Activated T-helper 9 cell treated with anti-CD3 and anti-CD28 coated beads, Interleukin-2, amount 50 U/mL, for 16 hours (primary cell): Measurements from ENCODE around the gene SPDYE5.

Experiments used
- DNase-seq: peaks from one replicate; pipeline ENCODE4 v3.0.0-alpha.2; 2020; ENCODE audit warnings: low read depth

Gene SPDYE5

GRCh38 chr7:75537731-75538130, 45.6 kb downstream of the SPDYE5 start:
- no peak for DNase-seq

GRCh38 chr7:75546237-75547015, 54.3 kb downstream of the SPDYE5 start:
- no peak for DNase-seq
